ENCODE data around the gene TGFA.
"Not testable (repeated sequence)": the region's sequence is repeated elsewhere in the genome, so short reads cannot be mapped to it uniquely, and the experiment has no call there.

Gene TGFA

GRCh38 chr2:70496819-70497218, 56.8 kb downstream of the TGFA start:
- no peak for FAIRE-seq

DNA sequence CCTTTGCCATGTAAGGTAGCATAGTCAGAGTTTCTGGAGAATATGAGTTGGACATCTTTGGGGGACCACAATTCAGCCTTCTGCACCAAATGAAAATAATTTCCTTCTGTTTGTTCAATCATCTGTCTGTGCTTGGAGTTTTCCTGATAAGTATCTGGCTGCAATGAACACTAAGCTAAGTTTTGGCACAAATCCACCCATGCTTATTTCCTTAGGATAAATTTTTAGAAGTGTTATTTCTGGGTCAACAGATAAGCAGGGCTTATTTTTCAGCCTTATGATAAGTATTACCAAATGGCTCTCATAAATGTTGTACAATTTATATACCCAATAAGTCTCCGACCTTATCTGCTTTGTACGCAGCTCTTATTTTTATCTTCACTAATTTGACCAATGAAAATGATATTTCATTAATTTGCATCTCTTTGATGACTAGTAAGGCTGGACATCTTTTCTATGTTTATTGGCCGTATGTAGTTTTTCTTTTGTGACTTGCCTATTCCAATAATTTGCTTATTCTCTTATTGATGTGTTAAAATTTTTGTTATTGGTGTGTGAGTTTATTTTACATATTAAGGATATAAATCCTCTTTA, 59.2 kb downstream of the TGFA start:
- no peak for FAIRE-seq

DNA sequence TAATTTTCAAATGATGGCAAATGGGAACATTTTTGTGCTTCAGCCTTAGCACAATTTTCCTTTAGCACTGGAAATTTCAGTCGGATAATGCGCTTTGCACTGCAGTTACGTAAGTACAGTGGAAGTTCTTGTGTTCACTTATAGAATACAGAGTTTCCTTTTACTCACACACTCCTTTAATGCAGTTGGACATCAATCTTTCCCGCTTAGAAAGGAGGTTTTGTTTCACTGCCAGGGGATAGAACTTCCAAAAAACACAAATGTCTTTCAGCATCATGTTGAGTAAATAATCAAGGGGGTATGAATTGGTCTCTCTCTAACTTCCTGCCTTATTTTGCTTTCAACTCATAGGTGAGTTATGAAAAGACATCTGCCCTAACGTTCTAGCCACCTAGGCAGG, 63.2 kb downstream of the TGFA start:
- no peak for FAIRE-seq

DNA sequence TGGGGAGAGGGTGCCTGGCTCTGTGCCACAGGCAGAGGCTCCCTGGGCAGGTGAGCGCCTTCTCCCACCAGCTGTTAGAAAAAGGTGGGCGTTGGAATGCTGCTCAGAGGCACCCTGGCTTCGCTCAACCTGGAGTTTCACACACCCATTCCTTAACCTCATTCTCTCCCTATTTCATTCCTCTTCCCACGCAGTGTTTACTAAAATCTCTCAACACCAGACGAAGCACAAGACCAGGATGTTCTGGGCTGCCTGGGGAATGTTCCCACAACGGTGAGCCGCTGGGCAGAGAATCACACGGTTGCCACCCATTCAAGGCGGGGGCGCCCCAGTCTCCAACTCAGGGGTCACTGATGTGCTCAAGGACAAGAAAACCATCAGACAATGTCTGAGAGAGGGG, 64.5 kb downstream of the TGFA start:
- no peak for FAIRE-seq

DNA sequence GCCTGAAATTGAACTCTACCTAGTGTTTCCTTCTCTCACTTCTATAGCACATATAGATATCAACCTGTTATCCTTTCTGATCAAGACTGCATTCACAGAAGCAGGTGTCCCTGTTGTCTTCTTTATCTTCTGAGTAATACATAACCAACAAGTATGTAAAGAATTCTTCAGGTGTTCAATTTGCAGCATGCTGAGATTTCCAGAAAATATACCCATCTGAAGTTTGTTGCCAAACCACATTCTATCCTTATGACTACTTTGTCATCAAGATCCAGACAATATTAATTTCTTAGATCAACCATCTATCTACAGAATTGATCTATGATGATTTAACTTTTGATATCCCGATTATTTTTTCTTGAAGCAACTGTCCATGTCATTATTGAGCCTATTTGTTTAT, 69.5 kb downstream of the TGFA start:
- FAIRE-seq, result no peak

GRCh38 chr2:70482401-70482800, 71.2 kb downstream of the TGFA start:
- no peak for FAIRE-seq

GRCh38 chr2:70480468-70480867, 73.2 kb downstream of the TGFA start:
- FAIRE-seq, result no peak

DNA sequence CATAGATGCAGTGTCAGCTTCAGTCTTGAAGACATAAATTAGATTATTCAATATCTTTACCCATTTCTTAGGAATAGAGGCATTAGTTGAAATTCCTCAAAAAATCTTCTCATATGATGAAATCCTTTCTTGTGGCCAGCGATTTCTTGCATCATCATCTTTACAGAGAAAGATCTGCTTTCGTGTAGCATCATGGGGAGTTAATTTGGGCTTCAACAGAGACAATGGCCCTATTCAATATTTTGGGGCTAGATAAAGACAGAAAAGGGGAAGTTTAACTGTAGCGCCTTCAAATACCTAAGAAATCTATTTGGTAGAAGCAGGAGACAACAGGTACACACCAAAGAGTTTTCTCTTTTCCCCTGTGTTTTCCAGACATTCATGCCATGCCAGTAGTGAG, 73.8 kb downstream of the TGFA start:
- FAIRE-seq, result no peak

DNA sequence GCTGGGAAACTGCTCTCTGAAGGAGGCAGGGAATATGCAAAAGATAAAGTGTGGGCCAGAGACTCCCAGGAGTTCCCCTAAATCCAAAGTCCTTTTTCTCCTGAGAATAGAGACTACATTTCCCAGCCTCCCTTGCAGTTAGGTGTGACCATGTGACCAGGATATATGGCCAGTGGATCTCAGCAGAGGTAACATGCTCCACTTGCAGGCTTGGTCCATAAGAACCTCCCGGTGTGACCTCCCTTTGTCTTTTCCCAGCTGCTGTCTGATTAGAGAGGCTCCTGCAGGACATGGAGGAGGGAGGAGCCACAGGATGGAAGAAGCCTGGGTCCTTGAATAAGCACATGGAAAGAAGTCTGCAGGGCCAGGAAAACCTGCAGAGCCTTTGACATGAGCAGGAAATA, 76.2 kb downstream of the TGFA start:
- FAIRE-seq, result no peak

GRCh38 chr2:70475266-70475665, 78.4 kb downstream of the TGFA start:
- FAIRE-seq, result no peak

- FAIRE-seq, result no peak
These were observed 79.3 kb downstream of the TGFA start for GRCh38 chr2:70474256-70474848.

- no peak for FAIRE-seq
These were observed 80.4 kb downstream of the TGFA start for GRCh38 chr2:70473101-70473722.

DNA sequence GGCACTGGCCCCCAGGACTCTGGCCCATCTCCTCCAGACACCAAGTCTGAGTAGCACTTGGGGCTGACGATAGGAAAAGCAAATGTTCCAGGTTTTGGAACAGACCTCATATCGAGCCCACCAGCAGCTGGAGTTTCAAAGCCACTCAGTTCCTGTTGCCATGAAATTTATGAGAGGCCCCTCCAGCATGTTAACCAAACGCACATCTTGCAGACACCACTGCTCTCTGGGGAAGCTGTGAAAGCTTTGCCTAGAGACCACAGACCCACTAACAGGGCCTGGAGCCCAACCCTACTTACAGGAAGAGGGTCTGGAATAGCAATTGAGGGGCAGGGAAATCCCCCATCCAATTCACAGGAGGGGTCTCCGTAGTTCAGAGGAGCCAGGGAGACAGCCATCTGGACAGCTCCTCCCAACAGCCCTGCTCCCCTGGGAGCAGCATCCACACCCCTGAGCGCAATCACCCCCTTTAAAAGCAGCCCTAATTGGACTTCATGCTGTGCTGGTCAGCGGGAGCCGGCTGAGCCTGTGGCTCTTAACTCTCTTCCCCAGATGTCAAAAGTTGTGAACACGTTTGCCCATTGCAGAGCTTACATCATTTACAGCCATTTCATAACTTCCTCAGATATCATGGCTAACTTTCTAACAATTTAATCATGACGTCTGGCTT, 81.3 kb downstream of the TGFA start:
- no peak for FAIRE-seq

DNA sequence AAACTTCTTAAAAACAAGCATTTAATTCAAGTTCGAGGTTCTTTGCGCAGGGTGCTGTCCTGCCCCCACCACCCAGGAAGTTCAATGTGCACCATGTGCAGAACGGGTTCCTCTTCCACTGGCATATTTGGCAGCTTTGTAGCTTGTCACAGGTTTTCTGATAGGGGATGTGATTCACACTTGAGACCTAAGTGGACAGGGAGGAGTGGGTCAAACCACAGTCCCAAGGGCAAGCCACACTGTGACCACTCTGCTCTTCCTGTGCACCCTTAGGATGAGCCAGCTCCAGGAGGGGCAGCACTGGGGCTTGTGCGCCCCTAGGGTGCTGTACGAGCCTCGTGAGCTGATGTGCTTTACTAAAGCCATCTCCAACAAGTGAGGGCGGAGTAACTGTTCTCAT, 82.5 kb downstream of the TGFA start:
- no peak for FAIRE-seq

DNA sequence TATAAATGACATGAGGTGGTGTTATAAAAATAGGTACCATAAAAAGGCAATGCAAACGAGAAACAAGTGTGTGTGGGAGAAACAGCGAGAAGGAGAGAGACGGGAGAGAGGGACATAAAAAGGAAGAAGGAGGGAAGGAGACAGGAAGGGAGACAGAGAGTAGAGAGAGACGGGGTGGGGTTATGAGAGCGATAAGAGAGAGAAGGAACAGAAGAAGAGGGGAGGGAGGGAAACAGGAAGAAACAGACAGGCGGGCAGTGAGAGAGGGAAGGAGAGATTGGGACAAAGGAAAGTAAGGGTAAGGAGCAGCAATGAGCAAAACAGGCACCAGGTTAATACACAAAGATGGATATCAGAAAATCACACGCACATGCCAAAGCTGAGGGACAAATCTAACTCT, 83.7 kb downstream of the TGFA start:
- FAIRE-seq, result no peak

- no peak for FAIRE-seq
These were observed 84.2 kb downstream of the TGFA start for GRCh38 chr2:70469435-70469834.

- no peak for FAIRE-seq
These were observed 84.7 kb downstream of the TGFA start for GRCh38 chr2:70468878-70469277.

GRCh38 chr2:70467831-70468779, 85.5 kb downstream of the TGFA start:
- FAIRE-seq, result no peak

GRCh38 chr2:70467237-70467636, 86.4 kb downstream of the TGFA start:
- no peak for FAIRE-seq

- FAIRE-seq, result not testable (repeated sequence)
These were observed 87.0 kb downstream of the TGFA start for GRCh38 chr2:70466647-70467046.

DNA sequence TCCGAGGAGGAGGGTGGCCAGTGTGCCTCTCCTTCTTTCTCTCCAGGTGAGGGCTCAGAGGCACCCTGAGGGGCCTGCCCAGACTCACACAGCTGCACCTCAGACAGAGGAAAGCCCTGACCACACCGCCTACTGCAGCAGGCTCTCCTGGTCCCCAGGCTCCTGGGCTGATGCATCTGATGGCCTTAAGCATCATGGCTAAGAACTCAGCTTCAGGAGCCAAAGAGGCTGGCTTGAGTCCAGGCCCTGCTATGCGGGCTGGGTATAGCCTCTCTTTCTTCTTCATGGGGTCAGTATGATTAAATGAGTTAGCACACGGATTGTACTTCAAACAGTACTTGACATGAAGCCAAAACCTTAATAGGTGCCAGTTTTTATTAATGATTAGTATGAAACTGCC, 89.6 kb downstream of the TGFA start:
- FAIRE-seq, result no peak

- no peak for FAIRE-seq
These were observed 90.0 kb downstream of the TGFA start for GRCh38 chr2:70463581-70463980.

Measured in islet of Langerhans (tissue), 1 donor.